Stomach (tissue), 9 donors: Measurements from ENCODE around the gene KRTAP16-1. TPM values are rescaled to one million over a fixed set of nuclear protein-coding genes. Genes with fewer than 3 reads are reported as not detected.

Source experiments
- DNase-seq, 2 donors: peaks; one replicate each; pipeline versions ENCODE4 v3.0.0 to v3.0.0-alpha.2; 2013 to 2019
- H3K27ac ChIP-seq, 5 donors: fragments of 200-600 bp in 4 of 5; sonication (generic) in 4 of 5; one replicate each; pipeline ENCODE4 v1.5.1; 2013 to 2019; ENCODE audit warnings: mild to moderate bottlenecking in 1 of 5, moderate library complexity in 1 of 5
- H3K27me3 ChIP-seq, 3 donors: fragments of 200-600 bp; sonication (generic); one replicate each; pipeline ENCODE4 v1.5.1; 2017 to 2019; ENCODE audit warnings: mixed run types in 1 of 3
- H3K36me3 ChIP-seq, 4 donors: fragments of 200-600 bp; sonication (generic); 1 replicate in 3 of 4; 2 replicates in 1 of 4; pipeline ENCODE4 v1.5.1; 2016 to 2019
- H3K4me1 ChIP-seq, 4 donors: fragments of 200-600 bp; sonication (generic); one replicate each; pipeline ENCODE4 v1.5.1; 2016 to 2019
- H3K4me3 ChIP-seq, 4 donors: fragments of 200-600 bp; sonication (generic) in 3 of 4; one replicate each; pipeline ENCODE4 v1.5.1; 2016 to 2019; ENCODE audit warnings: mild to moderate bottlenecking in 1 of 4
- H3K9me3 ChIP-seq, 4 donors: fragments of 200-600 bp; sonication (generic); one replicate each; pipeline ENCODE4 v1.5.1; 2016 to 2019
- CTCF ChIP-seq, 7 experiments: fragments of 450-650 bp in 4 of 7; fragments of 200-600 bp in 3 of 7; sonication (generic) in 3 of 7; IDR thresholded peaks; one replicate each; pipeline ENCODE4 v1.5.1; 2016 to 2019; ENCODE audit warnings: antibody characterized with exemption in 7 of 7, control low read depth in 2 of 7, mild to moderate bottlenecking in 1 of 7
- EP300 ChIP-seq: sonication (generic); formaldehyde crosslinking; IDR thresholded peaks from one replicate; pipeline ENCODE4 v1.6.1; 2017; ENCODE audit warnings: antibody characterized with exemption
- POLR2A ChIP-seq, 4 donors: fragments of 450-650 bp; IDR thresholded peaks; one replicate each; pipeline ENCODE4 v1.6.1; 2016; ENCODE audit warnings: antibody characterized with exemption in 4 of 4, control low read depth in 2 of 4, mild to moderate bottlenecking in 1 of 4, moderate library complexity in 1 of 4
- POLR2AphosphoS5 ChIP-seq, 3 donors: sonication (generic); formaldehyde crosslinking; IDR thresholded peaks; one replicate each; pipeline ENCODE4 v1.6.1; 2016; ENCODE audit warnings: antibody characterized with exemption in 3 of 3
- WGBS, 5 donors: extraction: QIAGEN DNeasy Blood & Tissue Kit in 3 of 5; methylation state at CpG; one replicate each; pipeline versions ENCODE4 v1.1.5 to v1.1.7; 2013 to 2018; 5-methylcytosine and 5-hydroxymethylcytosine counted together
- intact Hi-C: fragments of 100-400 bp; cut with DNase I; formaldehyde crosslinking; loops from one replicate; pipeline ENCODE4 v1.15.1; 2023; ENCODE audit warnings: low total_unique reads
- polyA plus RNA-seq, 3 donors: library from polyadenylated mRNA; stranded (reverse); fragments of 200-250 nt; gene quantifications; one replicate each; pipeline ENCODE4 v1.2.3, GENCODE V29; 2013
- total RNA-seq, 5 donors: library from RNA; depleted of rRNA; stranded (reverse); fragments of >200 nt; gene quantifications; one replicate each; pipeline versions ENCODE4 v1.1.0 to v1.2.3, GENCODE V29; 2014 to 2016
- donor health status: healthy with polysubstance abuse.
- donor health status: Bipolar disorder and iron deficiency.
- donor health status: healthy.

KRTAP16-1 gene
- total and polyA plus RNA-seq, 8 donors = not detected

- intact Hi-C loops = no loop called here
- no peak for DNase-seq
- WGBS, 5 donors = 87 to 89% (median 88%) methylated on average over 19 to 20 of the region's 20 CpGs
- no peak for TF ChIP-seq CTCF (IDR thresholded peaks at IDR 0.05)
- TF ChIP-seq POLR2AphosphoS5 (IDR thresholded peaks at IDR 0.05) = no peak
- TF ChIP-seq EP300 = no peak
- TF ChIP-seq POLR2A (IDR thresholded peaks at IDR 0.05) = no peak
- H3K9me3 ChIP-seq = no peaks in the 10 kb centered on the region
- H3K27me3 ChIP-seq = peaks cover 0 to 10% (median 5%) of the 10 kb centered on the region in 3 donors
- H3K36me3 ChIP-seq = no peaks in the 10 kb centered on the region
- H3K27ac ChIP-seq = no peak overlapping the region
- H3K4me1 ChIP-seq = no peaks in the 10 kb centered on the region
- no peak overlapping the region for H3K4me3 ChIP-seq
Observed at GRCh38 chr17:41298458-41299135, 10.5 kb downstream of the KRTAP16-1 start.

- WGBS, 5 donors = 50 to 76% (median 69%) methylated on average over 1 of the region's 1 CpG
Observed at GRCh38 chr17:41296846-41297245, 12.3 kb downstream of the KRTAP16-1 start.

GRCh38 chr17:41294016-41294415, 15.1 kb downstream of the KRTAP16-1 start:
- intact Hi-C loops = no loop called here
- TF ChIP-seq CTCF (IDR thresholded peaks at IDR 0.05) (no peak), POLR2A (IDR thresholded peaks at IDR 0.05) (no peak), POLR2AphosphoS5 (IDR thresholded peaks at IDR 0.05) (no peak), EP300 (no peak)
- WGBS, 5 donors = 72 to 91% (median 81%) methylated on average over 1 of the region's 1 CpG
- H3K36me3 ChIP-seq = no peaks in the 10 kb centered on the region
- no peaks in the 10 kb centered on the region for H3K9me3 ChIP-seq
- H3K4me1 ChIP-seq = no peaks in the 10 kb centered on the region
- H3K4me3 ChIP-seq = no peak overlapping the region
- no peak overlapping the region for H3K27ac ChIP-seq
- H3K27me3 ChIP-seq = peaks cover 0 to 12% (median 8%) of the 10 kb centered on the region in 3 donors
- no peak for DNase-seq

More at GRCh38 chr17:41296846-41297245, 12.3 kb downstream of the KRTAP16-1 start:
- H3K27ac ChIP-seq = no peak overlapping the region
- intact Hi-C loops = no loop called here
- no peaks in the 10 kb centered on the region for H3K4me1 ChIP-seq
- peaks cover 0 to 10% (median 5%) of the 10 kb centered on the region in 3 donors for H3K27me3 ChIP-seq
- DNase-seq = peak in 1 of 2 donors; percentile 27
- H3K9me3 ChIP-seq = no peaks in the 10 kb centered on the region
- TF ChIP-seq CTCF (IDR thresholded peaks at IDR 0.05) = no peak
- TF ChIP-seq POLR2A (IDR thresholded peaks at IDR 0.05) = no peak
- TF ChIP-seq EP300 = no peak
- TF ChIP-seq POLR2AphosphoS5 (IDR thresholded peaks at IDR 0.05) = no peak
- H3K4me3 ChIP-seq = no peak overlapping the region
- H3K36me3 ChIP-seq = no peaks in the 10 kb centered on the region

- WGBS, 5 donors = 67 to 78% (median 75%) methylated on average over 3 of the region's 3 CpGs
- intact Hi-C loops = no loop called here
Observed at GRCh38 chr17:41287050-41287449, 22.1 kb downstream of the KRTAP16-1 start.

More at GRCh38 chr17:41287050-41287449, 22.1 kb downstream of the KRTAP16-1 start:
- H3K4me3 ChIP-seq = no peak overlapping the region
- no peaks in the 10 kb centered on the region for H3K4me1 ChIP-seq
- H3K27ac ChIP-seq = no peak overlapping the region
- no peaks in the 10 kb centered on the region for H3K9me3 ChIP-seq
- H3K36me3 ChIP-seq = no peaks in the 10 kb centered on the region
- no peak for DNase-seq
- peaks cover 0 to 8% (median 3%) of the 10 kb centered on the region in 3 donors for H3K27me3 ChIP-seq
- TF ChIP-seq EP300 (no peak), POLR2A (IDR thresholded peaks at IDR 0.05) (no peak), CTCF (IDR thresholded peaks at IDR 0.05) (no peak), POLR2AphosphoS5 (IDR thresholded peaks at IDR 0.05) (no peak)
